Natural killer cell (primary cell): ENCODE data around the gene ZNF225. TPM values are rescaled to one million over a fixed set of nuclear protein-coding genes. Genes with fewer than 3 reads are reported as not detected.

ENCODE experiments used
- ATAC-seq, 3 donors: fragments of 150-1000 bp in 2 of 3; fragments of 200-7000 bp in 1 of 3; cut with Tn5 transposase; 1 replicate in 1 of 3; 2 replicates in 2 of 3; pipeline ENCODE4 v1.10.0; 2021; ENCODE audit warnings: mild to moderate bottlenecking in 2 of 3, moderate library complexity in 2 of 3
- DNase-seq, 2 donors: peaks; one replicate each; pipeline versions ENCODE4 v3.0.0 to v3.0.0-alpha.2; 2013 to 2021; ENCODE audit warnings: mixed read lengths in 1 of 2
- H3K27ac ChIP-seq: one replicate; pipeline ENCODE4 v1.5.1; 2013; ENCODE audit warnings: mild to moderate bottlenecking, low read length
- H3K27me3 ChIP-seq: one replicate; pipeline ENCODE4 v1.6.1; 2013; ENCODE audit warnings: low read length; ENCODE audit not compliant: control insufficient read depth, insufficient read depth
- H3K36me3 ChIP-seq: one replicate; pipeline ENCODE4 v1.6.1; 2013; ENCODE audit warnings: low read length; ENCODE audit not compliant: control insufficient read depth, insufficient read depth
- H3K4me1 ChIP-seq: one replicate; pipeline ENCODE4 v1.6.1; 2013; ENCODE audit warnings: low read length; ENCODE audit not compliant: control insufficient read depth, insufficient read depth
- H3K4me3 ChIP-seq: one replicate; pipeline ENCODE4 v1.5.1; 2013; ENCODE audit warnings: low read length
- H3K9me3 ChIP-seq: one replicate; pipeline ENCODE4 v1.6.1; 2013; ENCODE audit warnings: low read length; ENCODE audit not compliant: control insufficient read depth, insufficient read depth
- H3K27ac Mint-ChIP-seq, 2 donors: one replicate each; pipeline ENCODE4 v1.8.0; 2022; ENCODE audit warnings: mild to moderate bottlenecking in 2 of 2, mixed read lengths in 2 of 2, moderate library complexity in 1 of 2
- H3K27me3 Mint-ChIP-seq, 2 donors: one replicate each; pipeline ENCODE4 v1.8.0; 2022; ENCODE audit warnings: low read depth in 2 of 2, mixed read lengths in 2 of 2
- H3K36me3 Mint-ChIP-seq: one replicate; pipeline ENCODE4 v1.8.0; 2022; ENCODE audit warnings: mixed read lengths
- H3K4me1 Mint-ChIP-seq, 2 donors: one replicate each; pipeline ENCODE4 v1.8.0; 2022; ENCODE audit warnings: mixed read lengths in 2 of 2
- H3K4me3 Mint-ChIP-seq: one replicate; pipeline ENCODE4 v1.8.0; 2022; ENCODE audit warnings: mild to moderate bottlenecking, moderate library complexity, mixed read lengths
- H3K9me3 Mint-ChIP-seq, 2 donors: one replicate each; pipeline ENCODE4 v1.8.0; 2022; ENCODE audit warnings: mixed read lengths in 2 of 2
- WGBS: methylation state at CpG from one replicate; pipeline ENCODE4 v1.1.7; 2013; ENCODE audit warnings: missing lambda C conversion rate; ENCODE audit not compliant: insufficient coverage; 5-methylcytosine and 5-hydroxymethylcytosine counted together
- intact Hi-C: fragments of 100-400 bp; cut with micrococcal nuclease; formaldehyde crosslinking; loops from one replicate; pipeline ENCODE4 v1.14.2; 2022
- total RNA-seq, 4 donors: library from RNA; stranded (reverse); fragments of 120-200 nt in 1 of 4; gene quantifications; one replicate each; pipeline versions ENCODE4 v1.2.3 to v1.2.4, GENCODE V29; 2013 to 2022
- TF ChIP-seq, protein P1 (sequence below): fragments of 200-600 bp; IDR thresholded peaks from one replicate; pipeline ENCODE4 v1.8.0; 2022; ENCODE audit warnings: antibody characterized with exemption

The ZNF225 gene
- total RNA-seq, 3 donors from 2014 or later (not counting 1 experiment from before 2014, with no cell fraction given) = 1.5 to 3.6 (median 3.0) TPM

DNA sequence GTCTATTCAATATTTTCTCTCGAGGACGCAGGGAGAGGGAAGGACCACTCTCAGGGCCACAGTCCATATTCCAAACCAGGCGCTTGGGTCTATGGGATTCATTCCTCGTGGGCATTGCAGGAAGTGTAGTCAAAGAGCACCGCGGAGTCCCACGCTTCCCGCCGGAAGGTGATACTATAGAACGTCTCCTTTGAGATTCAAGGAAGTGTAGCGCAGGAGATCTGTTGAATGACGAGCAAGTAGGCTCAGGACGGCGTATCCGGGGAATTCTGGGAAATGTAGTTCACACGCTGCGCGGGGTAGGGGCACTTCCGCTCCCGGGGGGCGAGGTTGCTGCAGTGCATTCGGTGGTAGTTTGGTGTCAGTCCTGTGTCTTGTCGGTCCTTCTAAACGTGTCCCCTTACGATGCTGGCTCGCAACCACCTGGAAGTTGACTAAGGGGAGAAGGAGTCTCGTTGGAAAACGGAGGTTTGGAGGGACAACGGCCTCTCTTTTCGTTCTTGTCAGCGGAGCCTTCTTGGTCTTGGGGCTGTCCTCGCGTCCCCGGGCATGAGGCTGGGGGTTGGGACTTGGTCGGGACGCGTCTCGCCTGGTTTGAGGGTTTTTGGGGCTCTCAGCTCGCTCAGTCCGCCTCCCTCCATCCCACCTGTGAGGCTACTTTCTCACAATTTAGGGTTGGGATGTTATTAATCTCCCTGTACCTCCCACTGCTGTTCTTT, 41.2 kb upstream of the ZNF225 start, which contains the start of gene ZNF284:
TSS of gene ZNF284 (plus strand) at position 336 of the 719 bp plus-strand sequence. CDS start 4,231 bp downstream, outside the sequence.
- H3K36me3 Mint-ChIP-seq = peaks cover 7% of the 10 kb centered on the region
- intact Hi-C loops = loop anchor here (1.0 kb wide), 1 partner anchor 22 kb away; the partner anchor contains the start of gene ZNF224
- H3K9me3 Mint-ChIP-seq = peaks cover 6 to 14% of the 10 kb centered on the region in 2 donors

DNA sequence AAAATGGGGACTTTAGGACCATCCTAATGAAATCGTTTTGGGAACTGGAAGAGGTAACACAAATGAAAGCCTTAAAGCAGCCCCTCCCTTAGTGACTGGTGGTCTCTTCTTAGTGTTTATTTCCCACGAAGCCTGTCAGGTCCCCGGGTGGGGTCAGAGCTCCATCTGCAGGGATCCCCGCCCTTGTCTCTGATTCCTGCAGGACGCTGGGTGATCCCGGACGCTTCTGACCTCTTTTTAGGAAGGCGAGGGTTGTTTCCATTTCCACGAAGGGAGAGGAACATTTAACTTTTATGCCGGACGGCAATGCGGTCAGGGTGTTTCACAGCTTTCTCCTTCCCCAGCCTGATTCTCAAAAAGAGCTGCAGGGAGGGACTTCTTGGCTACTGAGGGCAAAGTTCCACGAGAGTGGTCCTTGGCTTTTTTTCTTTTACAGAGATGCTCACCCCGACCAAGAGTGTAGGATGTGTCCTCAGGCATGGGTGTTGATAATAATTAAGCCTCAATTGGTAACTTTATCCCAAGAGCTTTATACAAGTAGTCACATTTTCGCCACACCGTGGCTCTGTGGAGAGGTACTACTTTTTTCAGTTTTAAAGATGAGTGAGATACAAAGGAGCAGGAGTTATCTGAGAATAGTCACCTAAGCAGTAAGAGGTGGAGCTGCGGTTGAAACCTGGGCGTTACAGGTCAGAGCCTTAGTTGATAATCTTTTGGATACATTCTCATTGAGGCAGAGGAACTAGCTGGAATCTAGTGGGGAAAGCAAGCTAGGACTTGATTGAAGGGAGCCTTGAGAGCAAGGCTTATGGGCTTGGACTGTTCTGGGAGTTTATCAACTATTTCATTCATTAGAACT, 40.4 kb upstream of the ZNF225 start:
- intact Hi-C loops = loop anchor here (1.0 kb wide), 1 partner anchor 22 kb away; the partner anchor contains the start of gene ZNF224
- H3K4me3 Mint-ChIP-seq = peak overlapping the region; percentile 96
- H3K27ac Mint-ChIP-seq = peak overlapping the region; percentile 90
- no peaks in the 10 kb centered on the region for H3K27me3 Mint-ChIP-seq
- whole genome bisulfite sequencing = 30% methylated on average over 17 of the region's 18 CpGs
- peak overlapping the region; percentile 21 for H3K27ac ChIP-seq
- H3K9me3 ChIP-seq = peaks cover 11% of the 10 kb centered on the region
- H3K27me3 ChIP-seq = no peaks in the 10 kb centered on the region
- TF ChIP-seq, protein P1, sequence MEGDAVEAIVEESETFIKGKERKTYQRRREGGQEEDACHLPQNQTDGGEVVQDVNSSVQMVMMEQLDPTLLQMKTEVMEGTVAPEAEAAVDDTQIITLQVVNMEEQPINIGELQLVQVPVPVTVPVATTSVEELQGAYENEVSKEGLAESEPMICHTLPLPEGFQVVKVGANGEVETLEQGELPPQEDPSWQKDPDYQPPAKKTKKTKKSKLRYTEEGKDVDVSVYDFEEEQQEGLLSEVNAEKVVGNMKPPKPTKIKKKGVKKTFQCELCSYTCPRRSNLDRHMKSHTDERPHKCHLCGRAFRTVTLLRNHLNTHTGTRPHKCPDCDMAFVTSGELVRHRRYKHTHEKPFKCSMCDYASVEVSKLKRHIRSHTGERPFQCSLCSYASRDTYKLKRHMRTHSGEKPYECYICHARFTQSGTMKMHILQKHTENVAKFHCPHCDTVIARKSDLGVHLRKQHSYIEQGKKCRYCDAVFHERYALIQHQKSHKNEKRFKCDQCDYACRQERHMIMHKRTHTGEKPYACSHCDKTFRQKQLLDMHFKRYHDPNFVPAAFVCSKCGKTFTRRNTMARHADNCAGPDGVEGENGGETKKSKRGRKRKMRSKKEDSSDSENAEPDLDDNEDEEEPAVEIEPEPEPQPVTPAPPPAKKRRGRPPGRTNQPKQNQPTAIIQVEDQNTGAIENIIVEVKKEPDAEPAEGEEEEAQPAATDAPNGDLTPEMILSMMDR = no peak
- peaks cover 2% of the 10 kb centered on the region for H3K36me3 ChIP-seq
- DNase-seq = peak in 1 of 2 donors; percentile 5
- H3K4me1 ChIP-seq = peaks cover 18% of the 10 kb centered on the region
- H3K4me3 ChIP-seq = peak overlapping the region; percentile 43
- no peaks in the 10 kb centered on the region for H3K36me3 Mint-ChIP-seq
- peaks cover 3 to 12% of the 10 kb centered on the region in 2 donors for H3K9me3 Mint-ChIP-seq
- no peak for ATAC-seq
- H3K4me1 Mint-ChIP-seq = peaks cover 22 to 24% of the 10 kb centered on the region in 2 donors

More for the DNA sequence above, 41.2 kb upstream of the ZNF225 start, which contains the start of gene ZNF284:
- Histone ChIP-seq H3K36me3 (peaks cover under 1% of the 10 kb centered on the region), H3K27ac (peak within 1 kb of the TSS; percentile 21), H3K9me3 (peaks cover 18% of the 10 kb centered on the region), H3K27me3 (no peaks in the 10 kb centered on the region), H3K4me3 (peak within 1 kb of the TSS; percentile 43), H3K4me1 (peaks cover 18% of the 10 kb centered on the region)
- Mint-ChIP-seq H3K27ac (peak within 1 kb of the TSS; percentile 90), H3K4me1 (peaks cover 22 to 24% of the 10 kb centered on the region in 2 donors), H3K4me3 (peak within 1 kb of the TSS; percentile 96), H3K27me3 (no peaks in the 10 kb centered on the region)
- TF ChIP-seq, protein P1 = no peak
- ATAC-seq = peak; percentile 95 to 99 (median 99)
- DNase-seq = peak; percentile 66 to 92
- 3% methylated on average over 34 of the region's 40 CpGs for WGBS

DNA sequence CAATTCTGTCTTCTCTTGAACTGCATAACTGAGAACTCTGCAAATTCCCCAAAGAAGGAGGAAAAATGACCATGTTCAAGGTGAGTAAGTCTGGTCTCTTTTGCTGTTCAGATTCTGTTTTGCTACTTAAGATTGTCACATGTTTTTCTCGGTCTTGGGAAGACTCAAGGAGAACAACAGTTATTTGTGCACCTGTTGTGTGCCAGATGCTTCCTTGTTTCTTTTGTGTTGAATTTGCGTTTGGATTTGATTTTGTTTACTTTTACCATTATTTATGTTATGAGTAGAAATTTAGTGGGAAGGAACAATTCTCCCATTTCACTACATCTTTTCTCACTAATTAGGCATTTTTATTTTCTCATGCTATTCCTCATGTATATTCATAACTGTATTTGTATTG, 36.9 kb upstream of the ZNF225 start:
- peaks cover 19 to 20% of the 10 kb centered on the region in 2 donors for H3K4me1 Mint-ChIP-seq
- H3K9me3 ChIP-seq = peaks cover under 1% of the 10 kb centered on the region
- no peak for ATAC-seq
- H3K4me3 ChIP-seq = no peak overlapping the region
- H3K4me3 Mint-ChIP-seq = no peak overlapping the region
- no peak for DNase-seq
- no peak overlapping the region for H3K27ac Mint-ChIP-seq
- no peaks in the 10 kb centered on the region for H3K27me3 Mint-ChIP-seq
- no peaks in the 10 kb centered on the region for H3K36me3 Mint-ChIP-seq
- peaks cover 2 to 4% of the 10 kb centered on the region in 2 donors for H3K9me3 Mint-ChIP-seq
- peaks cover 4% of the 10 kb centered on the region for H3K36me3 ChIP-seq
- H3K4me1 ChIP-seq = peaks cover 16% of the 10 kb centered on the region
- 92% methylated on average over 1 of the region's 2 CpGs for WGBS
- intact Hi-C loops = no loop called here
- H3K27me3 ChIP-seq = no peaks in the 10 kb centered on the region
- no peak overlapping the region for H3K27ac ChIP-seq
- TF ChIP-seq, protein P1 = no peak
